Endothelial cell of umbilical vein (primary cell): ENCODE data around the gene ACSS1. TPM values are rescaled to one million over a fixed set of nuclear protein-coding genes. Genes with fewer than 3 reads are reported as not detected.

Source experiments
- BruUV-seq: library from RNA; stranded (reverse); fragments of 400-500 nt; replicated peaks from 2 replicates; lab custom pipeline; 2021; lab: Mats Ljungman, UMichigan
- CTCF ChIA-PET: fragments of 300-600, 350-600 bp; sonication (Branson Sonifier 250); formaldehyde crosslinking; loops from one replicate; lab custom pipeline; 2021; ENCODE audit warnings: antibody characterized with exemption, inconsistent platforms; lab: Charles Lee
- POLR2A ChIA-PET: fragments of 300-600, 350-600 bp; sonication (Branson Sonifier 250); formaldehyde crosslinking; loops from one replicate; lab custom pipeline; 2021; ENCODE audit warnings: antibody characterized with exemption, inconsistent platforms; lab: Charles Lee
- DNase-seq: peaks from one replicate; pipeline ENCODE4 v3.0.0-alpha.2; 2011; ENCODE audit warnings: low read depth, low spot score
- FAIRE-seq: peaks from 2 replicates; lab custom pipeline; 2011; peaks lifted over from hg19 to GRCh38; lab: Jason Lieb, UNC
- H2AFZ ChIP-seq: 2 replicates; pipeline ENCODE4 v1.6.0; 2012; ENCODE audit warnings: low read depth, low read length, control low read depth, inconsistent platforms
- H3K27ac ChIP-seq: 2 replicates; pipeline ENCODE4 v1.5.1; 2011; ENCODE audit warnings: low read depth, mild to moderate bottlenecking, control low read depth, low read length, moderate library complexity; ENCODE audit not compliant: insufficient read depth
- H3K27me3 ChIP-seq, 2 experiments: 2 replicates each; pipeline versions ENCODE4 v1.6.0 to v1.6.1; 2011; ENCODE audit warnings: low read length in 2 of 2, mixed read lengths in 1 of 2; ENCODE audit not compliant: control insufficient read depth in 2 of 2, insufficient read depth in 2 of 2
- H3K36me3 ChIP-seq, 2 experiments: 2 replicates in 1 of 2; 3 replicates in 1 of 2; pipeline ENCODE4 v1.5.1; 2011; ENCODE audit warnings: low read length in 2 of 2, mild to moderate bottlenecking in 1 of 2, moderate library complexity in 1 of 2; ENCODE audit not compliant: control insufficient read depth in 2 of 2, insufficient read depth in 2 of 2; ENCODE audit errors: extremely low read depth in 1 of 2
- H3K4me1 ChIP-seq: 3 replicates; pipeline ENCODE4 v1.5.1; 2011; ENCODE audit warnings: mild to moderate bottlenecking, low read length; ENCODE audit not compliant: control insufficient read depth, insufficient read depth; ENCODE audit errors: extremely low read depth
- H3K4me2 ChIP-seq: 2 replicates; pipeline ENCODE4 v1.6.1; 2011; ENCODE audit warnings: low read length, control low read depth, mixed read lengths; ENCODE audit not compliant: insufficient read depth
- H3K4me3 ChIP-seq, 3 experiments: fragments of 200-600 bp in 1 of 3; sonication (generic), shearing (Covaris generic) in 1 of 3; replicated peaks in 1 of 3; 2 replicates each; pipeline ENCODE4 v1.5.1; 2011 to 2016; ENCODE audit warnings: control low read depth in 3 of 3, low read length in 3 of 3, mild to moderate bottlenecking in 2 of 3, inconsistent platforms in 1 of 3, low read depth in 1 of 3, moderate library complexity in 1 of 3; ENCODE audit not compliant: insufficient read depth in 1 of 3
- H3K79me2 ChIP-seq: 2 replicates; pipeline ENCODE4 v1.6.0; 2012; ENCODE audit warnings: low read length, inconsistent platforms; ENCODE audit not compliant: control insufficient read depth, insufficient read depth
- H3K9ac ChIP-seq: replicated peaks from 2 replicates; pipeline ENCODE3; 2011; ENCODE audit warnings: low read length, control low read depth; ENCODE audit not compliant: insufficient read depth; ENCODE audit errors: extremely low read depth
- H3K9me1 ChIP-seq: replicated peaks from 3 replicates; pipeline ENCODE4 v1.6.0; 2011; ENCODE audit warnings: mild to moderate bottlenecking, low read length; ENCODE audit not compliant: control insufficient read depth, insufficient read depth; ENCODE audit errors: extremely low read depth
- H3K9me3 ChIP-seq: replicated peaks from 2 replicates; pipeline ENCODE4 v1.5.1; 2012; ENCODE audit warnings: low read length, inconsistent platforms; ENCODE audit not compliant: control insufficient read depth, insufficient read depth
- H4K20me1 ChIP-seq: replicated peaks from 2 replicates; pipeline ENCODE3; 2011; ENCODE audit warnings: mild to moderate bottlenecking, low read length; ENCODE audit not compliant: control insufficient read depth, insufficient read depth; ENCODE audit errors: extremely low read depth
- CTCF ChIP-seq, 2 donors: IDR thresholded peaks; 1 replicate in 1 of 2; 2 replicates in 1 of 2; pipeline ENCODE4 v1.5.1; 2011; ENCODE audit warnings: low read length in 2 of 2, mild to moderate bottlenecking in 2 of 2, moderate library complexity in 2 of 2, control low read depth in 1 of 2, inconsistent platforms in 1 of 2, low read depth in 1 of 2; ENCODE audit not compliant: insufficient read depth in 1 of 2; ENCODE audit errors: extremely low read depth in 1 of 2
- EZH2 ChIP-seq: IDR thresholded peaks from 2 replicates; pipeline ENCODE4 v1.6.1; 2012; ENCODE audit warnings: borderline replicate concordance, low read depth, mild to moderate bottlenecking, moderate library complexity, low read length, inconsistent platforms; ENCODE audit not compliant: severe bottlenecking
- FOS ChIP-seq: IDR thresholded peaks from 2 replicates; pipeline ENCODE4 v1.6.1; 2011; ENCODE audit warnings: mild to moderate bottlenecking, low read length, moderate library complexity, borderline replicate concordance; ENCODE audit not compliant: insufficient read depth
- GATA2 ChIP-seq: IDR thresholded peaks from 2 replicates; pipeline ENCODE4 v1.7.0; 2011; ENCODE audit warnings: low read depth, mild to moderate bottlenecking, moderate library complexity, mixed read lengths, low read length; ENCODE audit not compliant: insufficient read length, insufficient read depth
- JUN ChIP-seq: IDR thresholded peaks from 2 replicates; pipeline ENCODE4 v1.6.1; 2011; ENCODE audit warnings: borderline replicate concordance, low read depth; ENCODE audit not compliant: insufficient read length, insufficient read depth
- MYC ChIP-seq: IDR thresholded peaks from one replicate; pipeline ENCODE4 v1.6.1; 2011; ENCODE audit warnings: mild to moderate bottlenecking, low read depth, low read length
- POLR2A ChIP-seq: IDR thresholded peaks from 2 replicates; pipeline ENCODE4 v1.6.1; 2012; ENCODE audit warnings: low read depth, mild to moderate bottlenecking, control low read depth, low read length
- POLR2AphosphoS5 ChIP-seq: IDR thresholded peaks from 2 replicates; pipeline ENCODE4 v1.6.1; 2012; ENCODE audit warnings: low read depth, mild to moderate bottlenecking, control low read depth, low read length, moderate library complexity; ENCODE audit not compliant: insufficient read depth
- dilution Hi-C: fragments of 300-500 bp; cut with MboI; formaldehyde crosslinking; loops from one replicate; pipeline ENCODE4 v1.15.0; 2019; ENCODE audit warnings: low sequenced_read_pairs; ENCODE audit not compliant: extremely low pct_ligation_motif_present
- intact Hi-C: fragments of 100-400 bp; cut with micrococcal nuclease; formaldehyde crosslinking; loops from one replicate; pipeline ENCODE4 v1.10.0; 2022
- polyA plus RNA-seq, 4 experiments: library from polyadenylated mRNA; depleted of rRNA in 3 of 4; stranded (reverse) in 3 of 4; unstranded in 1 of 4; fragments of >200 nt; gene quantifications; 2 replicates each; pipeline versions ENCODE4 v1.2.1 to v1.2.3, GENCODE V29; 2011 to 2012; ENCODE audit warnings: missing spikeins in 1 of 4
- total RNA-seq: library from RNA; stranded (reverse); gene quantifications from 2 replicates; pipeline ENCODE4 v1.2.3, GENCODE V29; 2021
- TF ChIP-seq, protein P1 (sequence below): IDR thresholded peaks from 2 replicates; pipeline ENCODE4 v1.6.1; 2011; ENCODE audit not compliant: insufficient read depth, insufficient read length

Gene ACSS1
- total and polyA plus RNA-seq, 2 donors (not counting 3 experiments of a cell fraction or from before 2014, with no cell fraction given) = 6.2 to 17.9 TPM

DNA sequence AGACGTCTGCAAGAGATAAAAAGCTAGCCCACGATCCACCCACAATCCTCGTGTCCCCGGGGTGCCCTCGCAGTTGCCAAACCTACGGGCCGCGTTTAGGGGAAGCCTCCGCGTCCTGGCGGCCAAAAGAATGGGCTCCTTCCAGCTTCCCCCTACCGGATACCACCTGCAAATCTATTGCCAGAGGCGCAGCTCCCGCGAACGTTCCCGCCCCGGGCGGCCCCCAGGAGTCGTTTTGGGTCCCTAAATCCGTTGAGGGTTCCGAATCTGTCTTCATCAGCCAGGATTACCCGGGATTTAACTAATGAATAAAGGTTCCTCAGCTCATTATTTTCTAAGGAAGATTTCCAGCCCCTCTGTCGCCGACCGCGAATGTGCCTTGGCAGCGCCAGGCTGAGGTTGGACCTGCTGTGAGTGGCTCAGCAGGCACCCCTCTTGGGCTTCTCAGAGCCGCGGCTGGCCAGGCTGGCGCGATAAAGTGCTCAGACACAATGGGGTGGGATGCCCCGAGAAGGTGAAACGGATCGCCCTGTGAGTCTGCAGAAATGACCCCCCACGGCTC, 26.8 kb upstream of the ACSS1 start:
- DNase-seq (no peak), FAIRE-seq (no peak)
- Histone ChIP-seq H3K27ac (no peak overlapping the region), H3K4me3 (no peak overlapping the region), H2AFZ (no peak overlapping the region), H3K36me3 (no peaks in the 10 kb centered on the region), H3K9me3 (no peaks in the 10 kb centered on the region), H4K20me1 (no peaks in the 10 kb centered on the region), H3K79me2 (no peaks in the 10 kb centered on the region), H3K9me1 (no peaks in the 10 kb centered on the region), H3K27me3 (peaks cover 50 to 59% of the 10 kb centered on the region in 2 experiments), H3K4me1 (no peaks in the 10 kb centered on the region), H3K9ac (no peak overlapping the region), H3K4me2 (no peak overlapping the region)
- TF ChIP-seq POLR2AphosphoS5 (no peak), POLR2A (no peak), CTCF (IDR thresholded peaks at IDR 0.05; ENCODE audit: extremely low read depth in 1 of 2, insufficient read depth in 1 of 2, low read depth in 1 of 2, low read length in 2 of 2) (no peak), EZH2 (no peak), GATA2 (no peak), FOS (no peak), JUN (no peak), MYC (no peak)
- TF ChIP-seq, protein P1, sequence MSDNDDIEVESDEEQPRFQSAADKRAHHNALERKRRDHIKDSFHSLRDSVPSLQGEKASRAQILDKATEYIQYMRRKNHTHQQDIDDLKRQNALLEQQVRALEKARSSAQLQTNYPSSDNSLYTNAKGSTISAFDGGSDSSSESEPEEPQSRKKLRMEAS = no peak
- intact Hi-C loops (no loop called here), dilution Hi-C loops (no loop called here)
- ChIA-PET POLR2A (no interaction called here), CTCF (no interaction called here)
- BruUV-seq = no TSS peak
